Esophagus muscularis mucosa (tissue), 4 donors: ENCODE measurements around the gene RASSF1. TPM values are rescaled to one million over a fixed set of nuclear protein-coding genes. Genes with fewer than 3 reads are reported as not detected.
"Not testable (repeated sequence)": the region's sequence is repeated elsewhere in the genome, so short reads cannot be mapped to it uniquely, and the experiment has no call there.

Source experiments
- DNase-seq: peaks from one replicate; pipeline ENCODE4 v3.0.0-alpha.2; 2017; ENCODE audit errors: extremely low spot score
- H3K27ac ChIP-seq, 4 donors: fragments of 200-600 bp; sonication (generic); replicated peaks in 1 of 4; 1 replicate in 3 of 4; 2 replicates in 1 of 4; pipeline ENCODE4 v1.5.1; 2016 to 2019; ENCODE audit warnings: mild to moderate bottlenecking in 1 of 4
- H3K27me3 ChIP-seq, 4 donors: fragments of 200-600 bp; sonication (generic); one replicate each; pipeline versions ENCODE4 v1.5.1 to v1.6.0; 2016 to 2019
- H3K36me3 ChIP-seq, 4 donors: fragments of 200-600 bp; sonication (generic); one replicate each; pipeline ENCODE4 v1.5.1; 2016 to 2019
- H3K4me1 ChIP-seq, 4 donors: fragments of 200-600 bp; sonication (generic); one replicate each; pipeline ENCODE4 v1.5.1; 2016 to 2019
- H3K4me3 ChIP-seq, 4 donors: fragments of 200-600 bp; sonication (generic); 1 replicate in 2 of 4; 2 replicates in 2 of 4; pipeline ENCODE4 v1.5.1; 2016 to 2019; ENCODE audit warnings: mild to moderate bottlenecking in 4 of 4, moderate library complexity in 1 of 4
- H3K9me3 ChIP-seq, 4 donors: fragments of 200-600 bp; sonication (generic); 1 replicate in 3 of 4; 2 replicates in 1 of 4; pipeline ENCODE4 v1.5.1; 2016 to 2019
- CTCF ChIP-seq, 3 experiments: fragments of 200-600 bp in 2 of 3; fragments of 450-650 bp in 1 of 3; sonication (generic) in 2 of 3; IDR thresholded peaks; one replicate each; pipeline ENCODE4 v1.5.1; 2017 to 2019; ENCODE audit warnings: antibody characterized with exemption in 3 of 3, mild to moderate bottlenecking in 2 of 3, moderate library complexity in 1 of 3
- EP300 ChIP-seq: sonication (generic); formaldehyde crosslinking; IDR thresholded peaks from one replicate; pipeline ENCODE4 v1.6.1; 2017; ENCODE audit warnings: antibody characterized with exemption
- POLR2A ChIP-seq: fragments of 450-650 bp; IDR thresholded peaks from one replicate; pipeline ENCODE4 v1.6.1; 2017; ENCODE audit warnings: antibody characterized with exemption, moderate library complexity, mild to moderate bottlenecking, low read depth
- POLR2AphosphoS5 ChIP-seq, 2 donors: sonication (generic); formaldehyde crosslinking; IDR thresholded peaks; one replicate each; pipeline ENCODE4 v1.6.1; 2017; ENCODE audit warnings: antibody characterized with exemption in 2 of 2
- WGBS: methylation state at CpG from one replicate; pipeline ENCODE4 v1.1.5; 2018; 5-methylcytosine and 5-hydroxymethylcytosine counted together
- intact Hi-C: fragments of 100-400 bp; cut with DNase I; formaldehyde crosslinking; loops from one replicate; pipeline ENCODE4 v1.15.1; 2023
- total RNA-seq, 4 donors: library from RNA; depleted of rRNA; stranded (reverse); fragments of >200 nt; gene quantifications; one replicate each; pipeline versions ENCODE4 v1.1.0 to v1.2.1, GENCODE V29; 2016

The RASSF1 gene
- total RNA-seq, 4 donors from 2014 or later, result 28.7 to 44.2 (median 33.2) TPM

GRCh38 chr3:50314816-50315215 lies 25.8 kb downstream of the RASSF1 start:
- Histone ChIP-seq H3K27ac (no peak overlapping the region), H3K4me1 (peaks cover 33 to 48% (median 36%) of the 10 kb centered on the region in 4 donors), H3K9me3 (no peaks in the 10 kb centered on the region), H3K27me3 (no peaks in the 10 kb centered on the region), H3K4me3 (no peak overlapping the region), H3K36me3 (peaks cover 0 to 60% (median 49%) of the 10 kb centered on the region in 4 donors)
- no peak for DNase-seq
- no peak for TF ChIP-seq CTCF (IDR thresholded peaks at IDR 0.05)
- no peak for TF ChIP-seq POLR2A
- TF ChIP-seq POLR2AphosphoS5 (IDR thresholded peaks at IDR 0.05), result no peak
- TF ChIP-seq EP300, result no peak
- intact Hi-C loops, result no loop called here
- WGBS, result 96% methylated on average over 4 of the region's 4 CpGs

GRCh38 chr3:50314342-50314741 lies 26.3 kb downstream of the RASSF1 start:
- H3K27ac ChIP-seq, result no peak overlapping the region
- no peaks in the 10 kb centered on the region for H3K9me3 ChIP-seq
- no peaks in the 10 kb centered on the region for H3K27me3 ChIP-seq
- no peak for DNase-seq
- no peak for TF ChIP-seq POLR2AphosphoS5 (IDR thresholded peaks at IDR 0.05)
- TF ChIP-seq CTCF (IDR thresholded peaks at IDR 0.05), result no peak
- TF ChIP-seq EP300, result no peak
- TF ChIP-seq POLR2A, result no peak
- peaks cover 29 to 47% (median 32%) of the 10 kb centered on the region in 4 donors for H3K4me1 ChIP-seq
- 71% methylated on average over 3 of the region's 3 CpGs for WGBS
- H3K36me3 ChIP-seq, result peaks cover 0 to 56% (median 46%) of the 10 kb centered on the region in 4 donors
- no peak overlapping the region for H3K4me3 ChIP-seq
- intact Hi-C loops, result no loop called here

- H3K27ac ChIP-seq, intact Hi-C loops, H3K4me3 ChIP-seq, H3K9me3 ChIP-seq, H3K27me3 ChIP-seq, DNase-seq: not testable (repeated sequence)
- peaks cover 6 to 24% (median 9%) of the 10 kb centered on the region in 4 donors for H3K4me1 ChIP-seq
- WGBS, result no CpG with 5 or more reads among the region's 32 CpGs
- peaks cover 0 to 40% (median 26%) of the 10 kb centered on the region in 4 donors for H3K36me3 ChIP-seq
These were observed 28.6 kb downstream of the RASSF1 start for GRCh38 chr3:50312041-50312440.

- no peak for TF ChIP-seq CTCF (IDR thresholded peaks at IDR 0.05)
- TF ChIP-seq EP300, result no peak
- TF ChIP-seq POLR2AphosphoS5 (IDR thresholded peaks at IDR 0.05), result no peak
- no peak for TF ChIP-seq POLR2A
- intact Hi-C loops, result no loop called here
- H3K4me3 ChIP-seq, result no peak overlapping the region
- H3K4me1 ChIP-seq, result peaks cover 16 to 40% (median 37%) of the 10 kb centered on the region in 4 donors
- no peaks in the 10 kb centered on the region for H3K9me3 ChIP-seq
- no peak for DNase-seq
- peaks cover 0 to 10% (median 4%) of the 10 kb centered on the region in 4 donors for H3K36me3 ChIP-seq
- H3K27ac ChIP-seq, result no peak overlapping the region
- no peaks in the 10 kb centered on the region for H3K27me3 ChIP-seq
These were observed 36.0 kb downstream of the RASSF1 start for GRCh38 chr3:50304601-50305000.

- peaks cover 23 to 48% (median 45%) of the 10 kb centered on the region in 4 donors for H3K4me1 ChIP-seq
- TF ChIP-seq POLR2A, result no peak
- peak; percentile 20 to 68 for TF ChIP-seq POLR2AphosphoS5 (IDR thresholded peaks at IDR 0.05)
- WGBS, result 78% methylated on average over 4 of the region's 14 CpGs
- no peaks in the 10 kb centered on the region for H3K9me3 ChIP-seq
- peak within 1 kb of the TSS; percentile 64 to 91 (median 70) for H3K27ac ChIP-seq
- DNase-seq, result no peak
- H3K36me3 ChIP-seq, result peaks cover 0 to 4% (median 0%) of the 10 kb centered on the region in 4 donors
- peak within 1 kb of the TSS; percentile 28 to 53 (median 36) for H3K4me3 ChIP-seq
- no peaks in the 10 kb centered on the region for H3K27me3 ChIP-seq
- intact Hi-C loops, result no loop called here
These were observed 37.4 kb downstream of the RASSF1 start, which contains the start of gene HYAL1 for GRCh38 chr3:50303013-50303815. Gene HYAL1, minus strand, starts transcription at chr3:50303574. Its CDS starts 618 bp downstream, at chr3:50302956.
